HEK293 (cell line): ENCODE results near the gene TEX53.

Experiments used
- CTCF ChIA-PET: fragments of 350-600 bp; formaldehyde crosslinking; extraction: SDS; loops from one replicate; lab custom pipeline; 2021; ENCODE audit warnings: antibody characterized with exemption; lab: Yijun Ruan, JAX
- POLR2A ChIA-PET: fragments of 300-600 bp; formaldehyde crosslinking; extraction: SDS; loops from one replicate; lab custom pipeline; 2020; ENCODE audit warnings: antibody characterized with exemption, inconsistent platforms; lab: Yijun Ruan, JAX
- H3K27ac ChIP-seq: fragments of 200-500 bp; sonication (Bioruptor generic); 2 replicates; pipeline ENCODE4 v1.5.1; 2014; ENCODE audit warnings: low read depth, low read length, control low read depth, inconsistent platforms; ENCODE audit errors: extremely low read depth
- H3K36me3 ChIP-seq, 2 experiments: fragments of 200-500 bp in 1 of 2; sonication (Bioruptor generic) in 1 of 2; 1 replicate in 1 of 2; 2 replicates in 1 of 2; pipeline ENCODE4 v1.5.1; 2014 to 2017; ENCODE audit warnings: inconsistent platforms in 2 of 2, low read length in 2 of 2; ENCODE audit not compliant: control insufficient read depth in 2 of 2, insufficient read depth in 1 of 2
- H3K4me1 ChIP-seq: fragments of 200-500 bp; sonication (Bioruptor generic); 2 replicates; pipeline ENCODE4 v1.5.1; 2014; ENCODE audit warnings: mild to moderate bottlenecking, low read length, inconsistent platforms; ENCODE audit not compliant: control insufficient read depth, insufficient read depth
- H3K4me3 ChIP-seq: 2 replicates; pipeline ENCODE4 v1.5.1; 2011; ENCODE audit warnings: low read depth, mild to moderate bottlenecking, control low read depth, low read length, moderate library complexity
- H3K9me3 ChIP-seq: fragments of 200-500 bp; sonication (Bioruptor generic); 2 replicates; pipeline ENCODE4 v1.5.1; 2014; ENCODE audit warnings: low read depth, low read length, inconsistent platforms; ENCODE audit not compliant: control insufficient read depth, insufficient read depth
- GLIS1 ChIP-seq: fragments of 450-650 bp; formaldehyde crosslinking; IDR thresholded peaks from 2 replicates; pipeline ENCODE4 v1.5.1; 2016; ENCODE audit warnings: missing biosample characterization, missing genetic modification characterization
- HIC1 ChIP-seq: fragments of 450-650 bp; formaldehyde crosslinking; IDR thresholded peaks from 2 replicates; pipeline ENCODE4 v1.5.1; 2016; ENCODE audit warnings: missing biosample characterization, missing genetic modification characterization
- INSM2 ChIP-seq: fragments of 450-650 bp; formaldehyde crosslinking; IDR thresholded peaks from 2 replicates; pipeline ENCODE4 v1.5.1; 2016; ENCODE audit warnings: missing biosample characterization, missing genetic modification characterization
- KLF1 ChIP-seq: fragments of 450-650 bp; formaldehyde crosslinking; IDR thresholded peaks from 2 replicates; pipeline ENCODE4 v1.5.1; 2016; ENCODE audit warnings: missing biosample characterization, missing genetic modification characterization
- KLF17 ChIP-seq: fragments of 450-650 bp; formaldehyde crosslinking; IDR thresholded peaks from 2 replicates; pipeline ENCODE4 v1.5.1; 2016; ENCODE audit warnings: missing biosample characterization, missing genetic modification characterization
- MEIS1 ChIP-seq: sonication (generic); formaldehyde crosslinking; IDR thresholded peaks from 2 replicates; pipeline ENCODE4 v1.8.1; 2022; ENCODE audit warnings: missing genetic modification reagents, mild to moderate bottlenecking, borderline replicate concordance
- PBX3 ChIP-seq: sonication (generic); formaldehyde crosslinking; IDR thresholded peaks from 2 replicates; pipeline ENCODE4 v1.8.1; 2022; ENCODE audit warnings: mild to moderate bottlenecking, moderate library complexity, missing genetic modification reagents
- ZBTB48 ChIP-seq: fragments of 450-650 bp; formaldehyde crosslinking; IDR thresholded peaks from 2 replicates; pipeline ENCODE4 v1.5.1; 2016; ENCODE audit warnings: missing biosample characterization, missing genetic modification characterization
- ZBTB6 ChIP-seq: fragments of 450-650 bp; formaldehyde crosslinking; IDR thresholded peaks from 2 replicates; pipeline ENCODE4 v1.5.1; 2017; ENCODE audit warnings: missing biosample characterization, missing genetic modification characterization
- ZBTB7A ChIP-seq: fragments of 450-650 bp; formaldehyde crosslinking; IDR thresholded peaks from 2 replicates; pipeline ENCODE4 v1.5.1; 2016; ENCODE audit warnings: low read depth, missing biosample characterization, missing genetic modification characterization
- ZEB2 ChIP-seq: fragments of 450-650 bp; formaldehyde crosslinking; IDR thresholded peaks from 2 replicates; pipeline ENCODE4 v1.5.1; 2016; ENCODE audit warnings: missing biosample characterization, missing genetic modification characterization
- ZNF24 ChIP-seq: fragments of 450-650 bp; formaldehyde crosslinking; IDR thresholded peaks from 2 replicates; pipeline ENCODE4 v1.5.1; 2016; ENCODE audit warnings: missing biosample characterization, missing genetic modification characterization
- ZNF335 ChIP-seq: fragments of 450-650 bp; formaldehyde crosslinking; conservative IDR thresholded peaks from 2 replicates; pipeline ENCODE4 v1.5.1; 2016; ENCODE audit warnings: missing biosample characterization, missing genetic modification characterization
- ZNF596 ChIP-seq: fragments of 450-650 bp; IDR thresholded peaks from 2 replicates; pipeline ENCODE4 v1.5.0; 2018; ENCODE audit warnings: missing biosample characterization, mild to moderate bottlenecking, missing genetic modification characterization, moderate library complexity
- ZNF600 ChIP-seq: fragments of 450-650 bp; formaldehyde crosslinking; IDR thresholded peaks from 2 replicates; pipeline ENCODE4 v1.5.1; 2016; ENCODE audit warnings: missing biosample characterization, missing genetic modification characterization
- ZNF610 ChIP-seq: fragments of 450-650 bp; formaldehyde crosslinking; IDR thresholded peaks from 2 replicates; pipeline ENCODE4 v1.5.1; 2016; ENCODE audit warnings: missing biosample characterization, missing genetic modification characterization, borderline replicate concordance
- ZNF670 ChIP-seq: fragments of 450-650 bp; formaldehyde crosslinking; IDR thresholded peaks from 2 replicates; pipeline ENCODE4 v1.5.1; 2016; ENCODE audit warnings: missing biosample characterization, missing genetic modification characterization, low read depth
- ZSCAN5A ChIP-seq: fragments of 450-650 bp; formaldehyde crosslinking; IDR thresholded peaks from 2 replicates; pipeline ENCODE4 v1.5.1; 2016; ENCODE audit warnings: missing biosample characterization, missing genetic modification characterization
- TF ChIP-seq, protein P1 (sequence below): fragments of 450-650 bp; formaldehyde crosslinking; IDR thresholded peaks from 2 replicates; pipeline ENCODE4 v1.5.1; 2016; ENCODE audit warnings: missing biosample characterization, missing genetic modification characterization

TEX53 gene

GRCh38 chr9:114612272-114612923 is 45.2 kb downstream of the TEX53 start:
- H3K36me3 ChIP-seq, result peaks cover 0 to 3% of the 10 kb centered on the region in 2 experiments; a peak in 1 of 3 replicates
- H3K4me1 ChIP-seq, result no peaks in the 10 kb centered on the region
- POLR2A ChIA-PET, result interaction anchor here (0.6 to 2.4 kb wide), 3 partner anchors 17 to 31 kb away, joined by 3 to 20 read pairs (median 3); partner anchors contain the start of gene ATP6V1G1
- H3K4me3 ChIP-seq, result peak overlapping the region; percentile 52; the same call in 1 of the 2 replicates
- CTCF ChIA-PET, result interaction anchor here (0.5 to 1.3 kb wide), 6 partner anchors 41 to 206 kb away, joined by 3 to 7 read pairs (median 4); no protein-coding TSS in a partner anchor
- TF ChIP-seq ZNF24 (tag by site-specific recombination) (no peak), ZNF335 (tag by site-specific recombination) (peak; percentile 12)
- peak overlapping the region; percentile 91; the same call in 1 of the 2 replicates for H3K27ac ChIP-seq
- no peaks in the 10 kb centered on the region for H3K9me3 ChIP-seq

- POLR2A ChIA-PET, result interaction anchor here (0.6 to 2.4 kb wide), 3 partner anchors 18 to 30 kb away, joined by 3 to 20 read pairs (median 3); partner anchors contain the start of gene ATP6V1G1
- H3K4me1 ChIP-seq, result no peaks in the 10 kb centered on the region
- H3K4me3 ChIP-seq, result peak overlapping the region; percentile 52
- peak overlapping the region; percentile 91 for H3K27ac ChIP-seq
- no peaks in the 10 kb centered on the region for H3K36me3 ChIP-seq
- H3K9me3 ChIP-seq, result no peaks in the 10 kb centered on the region
- CTCF ChIA-PET, result interaction anchor here (0.6 to 1.3 kb wide), 6 partner anchors 42 to 206 kb away, joined by 3 to 7 read pairs (median 4); no protein-coding TSS in a partner anchor
- TF ChIP-seq ZEB2 (tag by site-specific recombination) (peak; percentile 16; the same call in 1 of the 2 replicates), INSM2 (tag by site-specific recombination) (no peak), ZNF670 (no peak), ZNF610 (tag by site-specific recombination) (0 out of 2 replicates have a peak, but pooled peaks have one; percentile 35), HIC1 (tag by site-specific recombination) (no peak), KLF1 (no peak), ZSCAN5A (tag by site-specific recombination) (no peak), ZBTB7A (no peak), PBX3 (CRISPR knock-in tag) (no peak), ZNF335 (tag by site-specific recombination) (peak; percentile 50), ZNF596 (tag by site-specific recombination) (0 out of 2 replicates have a peak, but pooled peaks have one; percentile 10), KLF17 (tag by site-specific recombination) (no peak), MEIS1 (CRISPR knock-in tag) (no peak), ZBTB6 (tag by site-specific recombination) (no peak), GLIS1 (tag by site-specific recombination) (peak; percentile 92), ZNF600 (tag by site-specific recombination) (0 out of 2 replicates have a peak, but pooled peaks have one; percentile 15), ZBTB48 (tag by site-specific recombination) (no peak)
- TF ChIP-seq, protein P1, sequence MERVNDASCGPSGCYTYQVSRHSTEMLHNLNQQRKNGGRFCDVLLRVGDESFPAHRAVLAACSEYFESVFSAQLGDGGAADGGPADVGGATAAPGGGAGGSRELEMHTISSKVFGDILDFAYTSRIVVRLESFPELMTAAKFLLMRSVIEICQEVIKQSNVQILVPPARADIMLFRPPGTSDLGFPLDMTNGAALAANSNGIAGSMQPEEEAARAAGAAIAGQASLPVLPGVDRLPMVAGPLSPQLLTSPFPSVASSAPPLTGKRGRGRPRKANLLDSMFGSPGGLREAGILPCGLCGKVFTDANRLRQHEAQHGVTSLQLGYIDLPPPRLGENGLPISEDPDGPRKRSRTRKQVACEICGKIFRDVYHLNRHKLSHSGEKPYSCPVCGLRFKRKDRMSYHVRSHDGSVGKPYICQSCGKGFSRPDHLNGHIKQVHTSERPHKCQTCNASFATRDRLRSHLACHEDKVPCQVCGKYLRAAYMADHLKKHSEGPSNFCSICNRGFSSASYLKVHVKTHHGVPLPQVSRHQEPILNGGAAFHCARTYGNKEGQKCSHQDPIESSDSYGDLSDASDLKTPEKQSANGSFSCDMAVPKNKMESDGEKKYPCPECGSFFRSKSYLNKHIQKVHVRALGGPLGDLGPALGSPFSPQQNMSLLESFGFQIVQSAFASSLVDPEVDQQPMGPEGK, result peak; percentile 16; the same call in 1 of the 2 replicates
These were observed 45.9 kb downstream of the TEX53 start for GRCh38 chr9:114611516-114612271.
